ENCODE results near the gene PLXNC1.

PLXNC1 gene

GRCh38 chr12:94245631-94246383 lies 97.4 kb downstream of the PLXNC1 start:
- no peak for DNase-seq

GRCh38 chr12:94247246-94247645 lies 98.9 kb downstream of the PLXNC1 start:
- no peak for DNase-seq

GRCh38 chr12:94248582-94248981 lies 100.2 kb downstream of the PLXNC1 start:
- DNase-seq = no peak

- no peak for DNase-seq
Observed at GRCh38 chr12:94250130-94250529, 101.8 kb downstream of the PLXNC1 start.

GRCh38 chr12:94254270-94254669 lies 105.9 kb downstream of the PLXNC1 start:
- no peak for DNase-seq

GRCh38 chr12:94255006-94255405 lies 106.6 kb downstream of the PLXNC1 start:
- DNase-seq = no peak

- DNase-seq = no peak
Observed at GRCh38 chr12:94255428-94255827, 107.1 kb downstream of the PLXNC1 start.

GRCh38 chr12:94258593-94258992 lies 110.2 kb downstream of the PLXNC1 start:
- no peak for DNase-seq

- DNase-seq = no peak
Observed at GRCh38 chr12:94260017-94260416, 111.6 kb downstream of the PLXNC1 start.

GRCh38 chr12:94260717-94261116 lies 112.3 kb downstream of the PLXNC1 start:
- DNase-seq = no peak

GRCh38 chr12:94261119-94261518 lies 112.7 kb downstream of the PLXNC1 start:
- DNase-seq = no peak

GRCh38 chr12:94261786-94262185 lies 113.4 kb downstream of the PLXNC1 start:
- DNase-seq = no peak

- no peak for DNase-seq
Observed at GRCh38 chr12:94262228-94263010, 114.0 kb downstream of the PLXNC1 start.

- no peak for DNase-seq
Observed at GRCh38 chr12:94263011-94263811, 114.8 kb downstream of the PLXNC1 start.

- DNase-seq = no peak
Observed at GRCh38 chr12:94263905-94264561, 115.7 kb downstream of the PLXNC1 start.

- DNase-seq = no peak
Observed at GRCh38 chr12:94264736-94265485, 116.5 kb downstream of the PLXNC1 start.

GRCh38 chr12:94265539-94265938 lies 117.2 kb downstream of the PLXNC1 start:
- no peak for DNase-seq

- no peak for DNase-seq
Observed at GRCh38 chr12:94265966-94266745, 117.8 kb downstream of the PLXNC1 start.

- DNase-seq = no peak
Observed at GRCh38 chr12:94266796-94267536, 118.6 kb downstream of the PLXNC1 start.

GRCh38 chr12:94267537-94267872 lies 119.1 kb downstream of the PLXNC1 start:
- DNase-seq = no peak
